GM19043 (cell line): ENCODE results near the gene RAPGEF2.

Experiments
- ATAC-seq: cut with Tn5 transposase; IDR thresholded peaks from one replicate; pipeline ENCODE4 v1.9.1; 2021; ENCODE audit warnings: low read depth; ENCODE audit not compliant: unreplicated experiment

RAPGEF2 gene

GRCh38 chr4:159386620-159387019 lies 283.7 kb downstream of the RAPGEF2 start:
- no peak for ATAC-seq

GRCh38 chr4:159389756-159390155 lies 286.9 kb downstream of the RAPGEF2 start:
- ATAC-seq: no peak

GRCh38 chr4:159390648-159391047 lies 287.8 kb downstream of the RAPGEF2 start:
- no peak for ATAC-seq

- ATAC-seq: no peak
These were observed 292.8 kb downstream of the RAPGEF2 start for GRCh38 chr4:159395693-159396092.

- no peak for ATAC-seq
These were observed 293.3 kb downstream of the RAPGEF2 start for GRCh38 chr4:159396151-159396550.

- ATAC-seq: no peak
These were observed 295.4 kb downstream of the RAPGEF2 start for GRCh38 chr4:159398236-159398638.

- no peak for ATAC-seq
These were observed 297.8 kb downstream of the RAPGEF2 start for GRCh38 chr4:159400558-159401225.

- ATAC-seq: no peak
These were observed 298.4 kb downstream of the RAPGEF2 start for GRCh38 chr4:159401226-159401712.

GRCh38 chr4:159401791-159402380 lies 299.0 kb downstream of the RAPGEF2 start:
- ATAC-seq: no peak
